IgD-negative memory B cell (primary cell): Measurements from ENCODE around the gene CDCP2. TPM values are rescaled to one million over a fixed set of nuclear protein-coding genes. Genes with fewer than 3 reads are reported as not detected.

ENCODE experiments used
- H3K27ac Mint-ChIP-seq, 3 donors: one replicate each; pipeline ENCODE4 v1.8.0; 2020 to 2022; ENCODE audit warnings: mild to moderate bottlenecking in 3 of 3, mixed read lengths in 3 of 3, moderate library complexity in 1 of 3
- H3K27me3 Mint-ChIP-seq: one replicate; pipeline ENCODE4 v1.8.0; 2021; ENCODE audit warnings: mixed read lengths
- H3K36me3 Mint-ChIP-seq: one replicate; pipeline ENCODE4 v1.8.0; 2020; ENCODE audit warnings: mild to moderate bottlenecking, mixed read lengths
- H3K4me1 Mint-ChIP-seq, 3 donors: one replicate each; pipeline ENCODE4 v1.8.0; 2020 to 2022; ENCODE audit warnings: mixed read lengths in 3 of 3, mild to moderate bottlenecking in 1 of 3
- H3K4me3 Mint-ChIP-seq, 4 donors: one replicate each; pipeline ENCODE4 v1.8.0; 2020 to 2022; ENCODE audit warnings: mild to moderate bottlenecking in 4 of 4, mixed read lengths in 4 of 4, moderate library complexity in 3 of 4
- H3K9me3 Mint-ChIP-seq, 3 donors: one replicate each; pipeline ENCODE4 v1.8.0; 2020 to 2021; ENCODE audit warnings: mixed read lengths in 3 of 3, mild to moderate bottlenecking in 1 of 3
- polyA plus RNA-seq: library from polyadenylated mRNA; unstranded; fragments of 300-500 nt; fragmentation: Illumina TruSeq; gene quantifications from one replicate; pipeline ENCODE4 v1.2.3, GENCODE V29; 2021

CDCP2 gene
- polyA plus RNA-seq, 1 donor from 2014 or later, result not detected

DNA sequence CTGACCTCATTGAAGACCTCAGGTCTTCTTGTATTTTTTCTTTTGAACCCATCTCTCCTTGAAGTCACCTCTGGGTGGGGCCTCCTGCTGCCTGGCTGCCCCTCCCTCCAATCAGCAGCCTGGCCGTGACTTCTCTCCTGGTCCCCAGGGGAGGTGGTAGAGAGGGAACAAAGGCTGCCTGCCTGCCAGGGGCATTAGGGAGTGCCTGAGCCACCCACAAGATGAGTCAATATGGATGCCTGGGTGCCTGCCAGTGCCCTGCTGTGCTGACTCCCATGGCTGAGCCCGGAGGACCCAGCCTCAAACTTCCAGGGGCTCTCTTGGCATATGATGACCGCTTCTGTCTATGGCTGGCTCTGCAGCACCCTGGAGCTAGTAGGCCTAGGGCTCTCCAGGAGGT is 5.3 kb upstream of the CDCP2 start:
- Mint-ChIP-seq H3K4me1 (no peaks in the 10 kb centered on the region), H3K36me3 (peaks cover 2% of the 10 kb centered on the region), H3K9me3 (no peaks in the 10 kb centered on the region), H3K4me3 (no peak overlapping the region), H3K27ac (no peak overlapping the region), H3K27me3 (no peaks in the 10 kb centered on the region)

DNA sequence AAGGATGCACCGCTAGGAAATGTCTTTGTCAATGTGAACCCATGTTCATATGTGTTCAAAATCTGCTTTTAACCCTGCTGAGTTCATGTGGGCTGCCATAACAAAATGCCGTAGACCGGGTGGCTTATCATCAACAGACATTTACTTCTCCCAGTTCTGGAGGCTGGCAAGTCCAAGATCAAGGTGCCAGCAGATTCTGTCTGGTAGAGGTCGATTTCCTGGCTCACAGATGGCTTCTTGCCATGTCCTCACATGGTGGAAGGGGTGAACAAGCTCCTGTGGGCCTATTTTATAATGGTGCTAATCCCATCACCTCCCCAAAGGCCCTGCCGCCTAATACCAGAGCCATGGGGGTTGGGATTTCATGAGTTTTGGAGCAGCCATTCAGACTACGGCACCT is 4.6 kb upstream of the CDCP2 start:
- Mint-ChIP-seq H3K4me3 (no peak overlapping the region), H3K27me3 (no peaks in the 10 kb centered on the region), H3K4me1 (no peaks in the 10 kb centered on the region), H3K36me3 (peaks cover 2% of the 10 kb centered on the region), H3K27ac (no peak overlapping the region), H3K9me3 (no peaks in the 10 kb centered on the region)

DNA sequence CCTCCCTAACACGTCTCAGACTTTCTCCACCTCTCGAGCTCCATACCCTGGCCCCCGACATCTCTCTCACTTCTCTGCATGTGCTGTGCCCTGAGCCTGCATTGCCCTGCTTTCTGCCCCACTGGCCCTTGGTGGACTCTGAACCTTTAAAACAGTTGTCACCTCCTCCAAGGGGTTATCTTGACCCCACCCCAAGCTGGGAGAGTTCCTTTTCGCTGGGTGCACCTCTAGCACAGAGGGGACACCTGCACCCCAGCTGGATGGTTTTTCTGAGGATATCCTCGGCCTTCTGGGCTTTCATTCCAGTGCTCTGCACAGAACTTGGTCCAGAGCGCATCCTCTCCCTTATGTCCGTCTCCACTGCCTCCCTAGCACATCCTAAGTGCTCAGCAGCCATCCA is 4.2 kb upstream of the CDCP2 start:
- no peaks in the 10 kb centered on the region for H3K27me3 Mint-ChIP-seq
- no peak overlapping the region for H3K27ac Mint-ChIP-seq
- no peaks in the 10 kb centered on the region for H3K4me1 Mint-ChIP-seq
- peaks cover 2% of the 10 kb centered on the region for H3K36me3 Mint-ChIP-seq
- H3K4me3 Mint-ChIP-seq, result no peak overlapping the region
- H3K9me3 Mint-ChIP-seq, result no peaks in the 10 kb centered on the region

DNA sequence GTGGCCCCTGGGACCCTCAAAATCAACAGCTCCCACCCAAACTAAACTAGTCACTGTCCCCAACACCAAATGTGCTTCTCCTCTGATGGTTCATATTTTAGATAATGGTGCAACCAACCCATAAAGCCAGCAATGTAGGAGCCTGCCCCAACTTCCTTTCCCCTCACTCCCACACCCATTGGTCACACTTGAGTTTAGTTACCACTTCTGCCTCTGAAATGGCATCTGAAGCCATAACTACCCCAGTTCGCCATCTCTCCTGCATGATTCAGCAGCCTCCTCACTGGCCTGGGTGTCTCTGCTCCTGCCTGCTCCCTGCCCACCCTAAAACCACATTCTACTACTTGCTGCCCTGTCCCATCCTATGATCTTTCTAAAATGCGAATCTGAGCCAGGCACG is 3.4 kb upstream of the CDCP2 start:
- Mint-ChIP-seq H3K27me3 (no peaks in the 10 kb centered on the region), H3K4me3 (no peak overlapping the region), H3K36me3 (no peaks in the 10 kb centered on the region), H3K27ac (no peak overlapping the region), H3K4me1 (no peaks in the 10 kb centered on the region), H3K9me3 (no peaks in the 10 kb centered on the region)

DNA sequence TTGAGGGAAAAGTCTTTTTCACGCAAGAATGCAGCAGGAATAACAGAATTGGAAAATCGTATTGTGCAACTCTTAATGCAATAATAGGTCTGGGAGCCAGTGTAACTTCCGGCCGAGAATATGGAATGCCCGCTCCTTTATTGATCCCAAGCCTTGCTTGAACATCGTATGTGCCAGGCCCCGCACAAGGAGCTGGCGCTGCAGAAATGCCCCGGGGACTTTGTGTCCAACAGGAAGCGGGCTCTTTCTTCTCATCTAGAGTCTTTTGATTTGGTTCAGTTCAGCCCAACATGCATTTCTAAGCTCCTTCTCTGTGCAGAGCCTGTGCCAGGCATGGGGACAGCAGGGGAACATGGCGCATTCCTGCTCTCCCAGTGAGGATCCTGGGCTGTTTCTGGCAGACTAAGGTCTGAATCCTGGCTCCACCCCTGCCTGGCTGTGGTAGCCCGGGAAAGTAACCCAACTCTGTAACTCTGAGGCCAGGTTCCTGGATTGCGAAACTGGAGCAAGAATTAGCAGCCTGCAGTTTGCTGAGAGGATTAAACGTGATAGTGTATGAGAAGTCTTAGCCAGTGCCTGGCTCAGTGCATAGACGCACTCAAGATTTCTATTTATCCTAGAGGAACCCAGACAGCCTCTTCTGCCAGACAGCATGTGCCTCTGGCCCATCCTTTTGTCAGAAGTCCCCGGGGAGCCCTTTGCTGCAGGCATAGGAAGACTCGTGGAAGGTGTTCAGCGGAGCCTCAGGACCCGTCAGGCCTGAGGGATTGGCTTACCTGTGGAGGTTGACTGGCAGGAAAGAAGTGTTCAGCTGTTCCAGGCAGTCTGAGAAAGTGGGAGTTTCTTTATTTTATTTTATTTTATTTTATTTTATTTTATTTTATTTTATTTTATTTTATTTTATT is 987 bp upstream of the CDCP2 start:
- no peaks in the 10 kb centered on the region for H3K4me1 Mint-ChIP-seq
- H3K9me3 Mint-ChIP-seq, result no peaks in the 10 kb centered on the region
- no peak overlapping the region for H3K4me3 Mint-ChIP-seq
- H3K36me3 Mint-ChIP-seq, result no peaks in the 10 kb centered on the region
- H3K27me3 Mint-ChIP-seq, result no peaks in the 10 kb centered on the region
- H3K27ac Mint-ChIP-seq, result no peak overlapping the region

DNA sequence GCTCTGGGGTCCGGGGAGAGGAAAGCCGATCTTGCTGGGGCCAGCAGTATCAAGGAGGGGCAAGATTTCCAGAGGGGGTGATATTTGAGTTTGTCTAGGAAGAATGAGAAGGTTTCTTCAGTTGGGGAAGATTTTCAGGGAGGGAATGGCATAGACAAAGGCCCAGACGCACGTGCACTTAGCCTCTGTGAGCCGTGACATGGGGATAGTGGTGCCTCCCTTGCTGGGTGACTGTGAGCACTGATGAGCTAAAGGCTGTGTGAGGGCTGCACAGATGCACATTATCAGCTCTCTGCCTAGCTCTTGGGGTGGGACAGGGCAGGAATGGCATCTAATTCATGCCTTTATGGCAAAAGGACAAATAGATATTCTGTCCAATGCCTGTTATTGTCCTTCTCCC is 1.8 kb downstream of the CDCP2 start:
- Mint-ChIP-seq H3K4me1 (no peaks in the 10 kb centered on the region), H3K9me3 (no peaks in the 10 kb centered on the region), H3K36me3 (no peaks in the 10 kb centered on the region), H3K27ac (peak overlapping the region in 1 of 3 donors; percentile 40), H3K4me3 (no peak overlapping the region), H3K27me3 (no peaks in the 10 kb centered on the region)

DNA sequence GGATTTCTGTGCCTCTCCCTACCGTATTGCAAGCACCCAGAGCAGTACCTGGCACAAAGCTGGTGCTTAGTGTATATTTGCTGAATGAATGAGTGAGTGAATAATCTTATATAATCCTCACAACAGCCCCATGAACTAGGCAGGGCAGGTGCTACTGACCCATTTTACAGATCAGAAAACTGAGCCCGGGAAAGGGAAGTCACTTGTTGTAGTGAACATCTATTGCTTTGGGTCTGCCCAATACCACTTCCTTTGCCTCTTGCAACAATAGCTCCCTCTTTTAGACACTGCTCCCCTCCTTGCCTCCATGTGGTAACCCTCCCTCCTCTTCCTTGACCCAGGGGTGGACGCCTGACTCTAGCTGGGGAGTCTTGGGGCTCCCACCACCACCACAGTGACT is 3.1 kb downstream of the CDCP2 start:
- H3K9me3 Mint-ChIP-seq, result no peaks in the 10 kb centered on the region
- no peaks in the 10 kb centered on the region for H3K36me3 Mint-ChIP-seq
- no peak overlapping the region for H3K4me3 Mint-ChIP-seq
- no peaks in the 10 kb centered on the region for H3K27me3 Mint-ChIP-seq
- no peaks in the 10 kb centered on the region for H3K4me1 Mint-ChIP-seq
- H3K27ac Mint-ChIP-seq, result peak overlapping the region in 1 of 3 donors; percentile 63

DNA sequence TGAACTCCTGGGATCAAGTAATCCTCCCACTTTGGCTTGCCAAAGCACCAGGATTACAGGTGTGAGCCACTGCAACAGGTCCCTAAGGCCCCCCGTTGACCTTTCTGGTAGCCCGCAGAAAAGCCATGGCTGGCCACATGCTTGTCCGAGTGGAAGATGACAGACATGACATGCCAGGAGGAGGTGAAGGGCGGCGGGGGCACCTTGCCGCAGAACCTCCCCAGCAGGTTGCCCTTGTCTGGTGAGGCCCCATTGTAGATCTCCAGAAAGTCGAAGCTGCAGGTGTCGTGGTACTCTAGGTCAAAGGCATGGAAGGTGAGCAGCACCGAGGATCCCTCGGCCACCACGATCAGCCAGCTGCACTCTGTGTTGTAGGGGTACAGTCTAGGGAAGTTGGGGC is 8.4 kb downstream of the CDCP2 start:
- Mint-ChIP-seq H3K9me3 (no peaks in the 10 kb centered on the region), H3K27me3 (peaks cover 4% of the 10 kb centered on the region), H3K4me1 (no peaks in the 10 kb centered on the region), H3K4me3 (no peak overlapping the region), H3K27ac (no peak overlapping the region), H3K36me3 (no peaks in the 10 kb centered on the region)

DNA sequence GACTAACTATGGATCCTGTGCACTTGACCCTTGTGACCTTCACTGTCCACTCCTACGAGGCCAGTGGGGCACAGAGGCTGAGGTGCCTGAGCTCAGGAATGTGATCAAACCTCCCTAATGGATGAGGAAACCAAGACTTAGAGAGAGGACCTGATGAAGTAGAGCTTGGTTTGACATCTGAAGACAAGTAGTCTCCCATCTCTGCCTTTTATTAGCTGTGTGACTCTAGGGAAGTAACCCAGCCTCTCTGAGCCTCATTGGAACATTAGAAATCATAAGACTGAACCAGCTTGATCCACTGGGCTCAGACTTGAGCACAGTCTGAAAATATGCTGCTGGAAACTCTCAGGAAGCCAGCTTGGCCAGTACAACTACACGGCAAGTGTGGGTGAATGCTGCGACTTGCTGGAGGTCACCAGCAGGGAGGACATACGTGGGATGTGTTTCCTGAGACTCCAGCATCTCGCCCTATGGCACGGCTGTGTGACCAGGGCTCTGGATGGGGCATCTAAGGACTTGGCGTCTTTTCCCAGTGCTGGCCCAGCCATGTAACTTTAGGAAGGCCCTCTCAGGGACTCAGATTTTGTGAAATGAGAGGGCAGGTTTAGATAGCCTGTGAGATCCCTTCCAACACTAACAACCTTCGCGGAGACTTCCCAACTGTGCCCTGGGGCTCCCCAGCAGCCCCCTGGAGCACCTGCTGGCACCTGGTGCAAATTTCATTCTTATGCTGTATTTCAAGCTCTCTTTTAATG is 10.5 kb downstream of the CDCP2 start:
- Mint-ChIP-seq H3K36me3 (no peaks in the 10 kb centered on the region), H3K27ac (no peak overlapping the region), H3K4me3 (no peak overlapping the region), H3K27me3 (peaks cover 7% of the 10 kb centered on the region), H3K4me1 (no peaks in the 10 kb centered on the region), H3K9me3 (no peaks in the 10 kb centered on the region)

DNA sequence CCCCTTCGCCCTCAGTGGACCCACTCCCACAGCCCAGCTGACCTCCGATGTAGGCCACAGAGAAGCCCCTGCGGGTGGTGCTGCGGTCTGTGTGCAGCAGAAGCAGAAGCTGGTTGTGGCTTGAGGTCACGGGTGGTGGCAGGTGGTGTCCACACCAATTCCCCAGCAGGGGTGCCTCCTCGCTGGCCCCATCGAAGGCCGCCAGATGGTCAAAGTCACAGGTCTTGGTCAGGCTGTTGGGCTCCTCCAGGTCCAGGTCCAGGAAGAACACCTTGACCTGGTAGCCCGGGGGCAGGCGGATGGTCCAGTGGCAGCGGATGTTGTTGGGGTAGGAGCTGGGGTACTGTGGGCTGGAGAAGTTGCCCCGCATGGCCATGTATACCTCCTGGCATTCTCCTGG is 13.1 kb downstream of the CDCP2 start:
- Mint-ChIP-seq H3K9me3 (no peaks in the 10 kb centered on the region), H3K4me1 (no peaks in the 10 kb centered on the region), H3K27me3 (peaks cover 7% of the 10 kb centered on the region), H3K4me3 (no peak overlapping the region), H3K36me3 (no peaks in the 10 kb centered on the region), H3K27ac (no peak overlapping the region)

DNA sequence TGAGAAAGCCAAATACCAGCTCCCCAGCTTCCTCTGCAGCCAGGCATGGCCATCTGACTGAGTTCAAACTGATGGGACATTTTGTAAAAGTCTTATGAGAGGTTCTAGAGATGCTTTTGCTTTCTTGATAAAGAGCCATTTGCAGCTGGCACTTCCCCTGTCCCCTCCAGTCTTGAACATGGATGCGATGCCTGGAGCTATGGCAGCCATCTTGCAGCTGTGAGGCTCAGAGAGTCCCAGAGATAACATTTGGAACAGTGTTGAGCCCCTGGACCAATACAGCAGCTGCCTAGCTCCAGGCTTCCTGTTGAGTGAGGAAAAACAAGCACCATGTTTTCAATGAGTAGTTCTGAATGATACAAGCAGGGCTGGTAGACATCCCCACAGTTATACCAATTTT is 13.8 kb downstream of the CDCP2 start:
- Mint-ChIP-seq H3K27ac (no peak overlapping the region), H3K4me3 (no peak overlapping the region), H3K27me3 (peaks cover 6% of the 10 kb centered on the region), H3K36me3 (no peaks in the 10 kb centered on the region), H3K9me3 (no peaks in the 10 kb centered on the region), H3K4me1 (no peaks in the 10 kb centered on the region)

DNA sequence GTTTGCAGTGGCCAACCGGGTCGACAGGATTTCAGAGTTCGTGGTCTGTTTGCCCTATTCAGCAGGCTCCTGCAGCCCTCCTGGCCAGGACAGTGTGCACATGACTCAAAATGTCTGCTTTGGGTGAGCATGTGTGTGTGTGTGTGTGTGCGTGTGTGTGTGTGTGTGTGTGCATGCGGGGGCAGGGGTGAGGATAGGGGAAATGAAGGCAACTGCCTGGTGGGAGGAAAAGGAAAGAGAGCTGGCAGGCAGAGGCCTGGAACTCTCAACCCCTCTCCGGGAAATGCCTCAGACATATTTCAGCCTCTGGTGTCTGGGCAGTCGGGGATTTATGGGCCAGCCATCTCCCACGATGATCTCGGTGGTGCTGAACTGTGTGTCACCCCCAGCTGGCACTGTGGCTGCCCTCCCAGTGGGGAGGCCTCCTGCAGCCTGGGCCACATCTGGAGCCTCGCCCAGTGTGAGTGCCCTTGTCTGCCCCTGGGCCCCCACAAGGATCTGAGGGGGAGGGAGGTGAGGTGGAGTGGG is 15.2 kb downstream of the CDCP2 start:
- H3K4me3 Mint-ChIP-seq, result no peak overlapping the region
- H3K4me1 Mint-ChIP-seq, result no peaks in the 10 kb centered on the region
- peaks cover 3% of the 10 kb centered on the region for H3K36me3 Mint-ChIP-seq
- no peak overlapping the region for H3K27ac Mint-ChIP-seq
- H3K9me3 Mint-ChIP-seq, result no peaks in the 10 kb centered on the region
- peaks cover 3% of the 10 kb centered on the region for H3K27me3 Mint-ChIP-seq

DNA sequence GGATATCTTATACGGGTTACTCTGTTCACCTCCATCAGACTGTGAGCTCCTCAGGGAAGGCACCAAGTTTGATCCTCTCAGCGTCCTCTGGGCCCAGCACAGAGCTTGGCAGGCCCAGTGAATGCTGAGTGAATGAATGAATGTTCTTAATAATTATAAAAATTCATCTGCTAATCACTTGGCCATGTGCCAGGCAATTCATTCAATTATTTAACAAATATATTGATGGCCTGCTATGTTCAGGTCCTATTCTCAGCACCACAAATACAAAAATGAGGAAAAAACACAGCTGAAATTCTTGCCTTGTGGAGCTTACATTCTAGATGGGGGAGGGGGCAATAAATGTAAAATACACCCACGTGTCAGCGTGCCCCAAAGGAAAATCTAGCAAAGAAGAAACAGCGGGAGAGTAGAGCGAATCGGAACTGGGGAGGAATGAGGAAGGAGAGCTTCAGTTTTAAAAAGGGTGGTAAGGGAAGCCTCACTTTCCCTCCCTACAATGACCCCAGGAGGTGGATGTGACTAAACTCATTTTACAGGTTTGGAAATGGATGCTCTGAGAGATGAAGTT is 15.8 kb downstream of the CDCP2 start:
- no peaks in the 10 kb centered on the region for H3K4me1 Mint-ChIP-seq
- no peaks in the 10 kb centered on the region for H3K9me3 Mint-ChIP-seq
- peaks cover 4% of the 10 kb centered on the region for H3K36me3 Mint-ChIP-seq
- H3K27ac Mint-ChIP-seq, result no peak overlapping the region
- H3K27me3 Mint-ChIP-seq, result peaks cover 3% of the 10 kb centered on the region
- H3K4me3 Mint-ChIP-seq, result no peak overlapping the region

DNA sequence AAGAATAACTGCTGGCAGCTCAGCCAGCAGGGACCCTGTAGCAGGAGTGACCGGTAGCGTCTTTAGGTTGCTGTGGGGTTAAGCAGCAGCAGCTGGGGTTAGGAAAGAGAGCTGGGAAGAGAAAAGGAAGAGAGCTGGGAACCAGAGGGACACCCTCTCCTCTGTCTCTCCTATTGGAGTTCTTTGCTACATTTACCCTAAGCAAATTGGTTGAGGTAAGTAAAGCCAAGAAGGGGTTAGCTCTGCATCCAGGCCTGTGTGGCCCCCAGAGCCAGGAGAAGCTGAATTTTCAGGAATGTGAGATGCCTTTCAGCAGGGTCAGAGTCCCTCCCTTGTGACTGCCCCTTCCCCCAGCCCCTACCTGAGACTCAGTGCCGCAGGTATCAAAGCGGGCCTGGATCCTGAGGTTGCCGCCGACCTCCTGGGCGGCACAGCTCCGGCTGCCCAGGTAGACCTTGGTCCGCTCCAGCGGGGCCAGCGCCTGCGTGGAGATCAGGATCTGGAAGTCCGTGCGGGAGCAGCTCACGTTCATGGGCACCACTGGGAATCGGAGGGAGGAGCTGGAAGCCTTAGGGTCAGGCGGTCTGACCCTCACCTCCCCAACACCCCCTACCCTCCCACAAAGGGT is 16.4 kb downstream of the CDCP2 start:
- H3K4me1 Mint-ChIP-seq, result no peaks in the 10 kb centered on the region
- H3K36me3 Mint-ChIP-seq, result peaks cover 4% of the 10 kb centered on the region
- no peak overlapping the region for H3K27ac Mint-ChIP-seq
- H3K27me3 Mint-ChIP-seq, result peaks cover 3% of the 10 kb centered on the region
- no peaks in the 10 kb centered on the region for H3K9me3 Mint-ChIP-seq
- H3K4me3 Mint-ChIP-seq, result no peak overlapping the region
